GM21390 (cell line): ENCODE data around the gene LAG3.

Experiments used
- ATAC-seq: cut with Tn5 transposase; IDR thresholded peaks from one replicate; pipeline ENCODE4 v1.9.1; 2021; ENCODE audit not compliant: unreplicated experiment

Gene LAG3

DNA sequence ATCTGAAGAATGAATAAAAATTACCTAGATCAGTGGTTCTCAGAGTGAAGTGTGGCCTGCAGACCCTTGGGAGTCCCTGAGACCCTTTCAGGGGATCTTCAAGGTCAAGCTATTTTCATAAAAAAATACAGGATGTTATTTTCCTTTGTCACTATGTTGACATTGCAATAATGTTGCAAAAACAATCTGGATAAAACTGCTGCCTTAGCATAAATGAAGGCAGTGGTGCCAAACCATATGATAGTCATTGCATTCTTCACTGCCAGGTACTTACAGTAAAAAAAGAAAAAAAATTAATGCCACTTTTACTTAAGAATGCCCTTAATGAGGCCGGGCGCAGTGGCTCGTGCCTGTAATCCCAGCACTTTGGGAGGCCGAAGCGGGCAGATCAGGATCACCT lies 15.0 kb downstream of the LAG3 start:
- ATAC-seq, result no peak

DNA sequence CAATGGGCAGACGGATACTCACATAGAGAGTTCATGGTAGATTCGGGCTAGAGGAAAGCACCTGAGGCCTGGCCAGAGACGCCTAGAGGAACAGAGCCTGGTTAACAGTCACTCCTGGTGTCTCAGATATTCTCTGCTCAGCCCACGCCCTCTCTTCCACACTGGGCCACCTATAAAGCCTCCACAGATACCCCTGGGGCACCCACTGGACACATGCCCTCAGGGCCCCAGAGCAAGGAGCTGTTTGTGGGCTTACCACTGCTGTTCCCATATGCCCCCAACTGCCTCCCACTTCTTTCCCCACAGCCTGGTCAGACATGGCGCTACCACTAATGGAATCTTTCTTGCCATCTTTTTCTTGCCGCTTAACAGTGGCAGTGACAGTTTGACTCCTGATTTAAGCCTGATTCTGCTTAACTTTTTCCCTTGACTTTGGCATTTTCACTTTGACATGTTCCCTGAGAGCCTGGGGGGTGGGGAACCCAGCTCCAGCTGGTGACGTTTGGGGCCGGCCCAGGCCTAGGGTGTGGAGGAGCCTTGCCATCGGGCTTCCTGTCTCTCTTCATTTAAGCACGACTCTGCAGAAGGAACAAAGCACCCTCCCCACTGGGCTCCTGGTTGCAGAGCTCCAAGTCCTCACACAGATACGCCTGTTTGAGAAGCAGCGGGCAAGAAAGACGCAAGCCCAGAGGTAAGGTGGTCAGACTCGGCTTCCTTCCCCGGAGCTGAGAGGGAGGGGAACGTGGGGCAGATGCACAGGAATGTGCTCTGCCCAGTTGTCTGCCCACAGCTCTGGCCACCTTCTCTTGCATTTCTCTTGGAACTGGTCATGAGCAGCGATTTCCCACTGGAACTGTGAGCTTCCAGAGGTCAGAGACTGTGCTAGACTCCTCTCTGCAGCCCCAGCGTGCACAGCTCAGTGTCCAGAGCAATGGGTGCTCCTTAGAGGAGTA lies 16.9 kb downstream of the LAG3 start, which contains the start of gene CD4:
CD4 (plus strand) TSS at position 557 of the 953 bp plus-strand sequence. CDS start 10,611 bp downstream, outside the sequence.
- no peak for ATAC-seq

DNA sequence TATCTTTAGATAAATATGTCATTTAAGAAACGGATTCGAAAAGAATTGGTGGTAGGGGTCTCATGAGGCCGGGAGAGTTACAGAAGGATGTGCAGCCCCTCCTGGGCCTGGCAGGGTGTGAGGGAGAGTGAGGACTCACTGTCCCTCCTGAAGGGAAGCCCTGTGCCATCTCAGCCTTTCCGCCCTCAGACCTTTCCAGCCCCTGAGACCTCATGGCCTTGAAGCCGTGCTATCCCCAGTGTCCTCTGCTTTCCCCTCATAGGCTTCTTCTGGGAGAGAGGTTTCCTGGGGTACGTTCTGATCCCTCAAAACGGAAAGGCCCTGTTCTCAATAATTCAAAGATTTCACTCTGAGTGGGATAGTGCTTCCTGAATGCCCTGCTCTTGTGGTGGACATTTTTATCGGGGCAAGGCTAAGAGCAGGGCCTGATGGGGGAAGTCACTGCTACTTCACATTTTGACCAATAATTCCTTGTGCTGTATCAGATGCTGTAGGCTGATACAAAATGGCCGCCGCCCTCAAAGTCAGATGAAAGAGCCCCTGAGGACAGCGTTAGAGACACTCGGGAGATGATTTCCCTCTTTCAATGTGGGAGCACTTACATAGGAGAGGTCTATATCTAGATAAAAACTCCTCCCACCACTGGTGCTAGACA lies 18.3 kb downstream of the LAG3 start:
- ATAC-seq, result no peak

- ATAC-seq, result no peak
Observed at GRCh38 chr12:6791931-6792520, 19.7 kb downstream of the LAG3 start.

DNA sequence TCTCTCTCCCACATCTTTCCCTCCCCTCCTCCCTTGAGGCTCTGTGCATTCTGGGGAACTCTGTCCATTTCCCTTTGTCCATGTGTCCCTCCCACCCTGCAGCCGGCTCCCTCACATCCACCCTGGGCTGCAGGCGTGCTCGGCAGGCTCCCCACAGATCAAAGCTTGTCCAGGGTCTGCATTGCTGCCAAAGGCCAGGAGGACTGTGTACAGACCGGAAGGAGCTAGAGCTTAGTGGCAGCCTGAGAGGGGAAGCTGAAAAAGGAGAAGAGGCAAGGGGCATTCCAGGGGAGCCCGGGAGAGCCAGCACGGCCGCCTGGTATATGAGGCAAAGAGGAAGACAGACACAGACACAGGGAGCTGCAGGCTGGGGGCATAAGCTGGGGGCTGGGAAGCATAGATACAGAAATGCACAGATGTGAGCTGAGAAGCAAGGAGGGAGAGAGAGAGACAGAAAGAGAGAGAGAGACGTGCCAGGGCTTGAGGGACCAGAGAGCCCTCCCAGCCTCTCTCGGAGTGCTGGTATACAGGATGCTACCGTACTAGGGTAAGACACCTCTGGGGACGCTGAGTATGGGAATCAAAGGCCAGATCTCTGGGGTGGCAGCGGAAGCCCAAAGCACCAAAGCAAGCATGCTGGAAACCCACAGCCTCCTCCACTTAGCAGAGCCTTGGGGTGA lies 20.3 kb downstream of the LAG3 start:
- no peak for ATAC-seq

GRCh38 chr12:6795088-6795487 lies 22.8 kb downstream of the LAG3 start:
- no peak for ATAC-seq

GRCh38 chr12:6796576-6796975 lies 24.3 kb downstream of the LAG3 start:
- ATAC-seq, result no peak

DNA sequence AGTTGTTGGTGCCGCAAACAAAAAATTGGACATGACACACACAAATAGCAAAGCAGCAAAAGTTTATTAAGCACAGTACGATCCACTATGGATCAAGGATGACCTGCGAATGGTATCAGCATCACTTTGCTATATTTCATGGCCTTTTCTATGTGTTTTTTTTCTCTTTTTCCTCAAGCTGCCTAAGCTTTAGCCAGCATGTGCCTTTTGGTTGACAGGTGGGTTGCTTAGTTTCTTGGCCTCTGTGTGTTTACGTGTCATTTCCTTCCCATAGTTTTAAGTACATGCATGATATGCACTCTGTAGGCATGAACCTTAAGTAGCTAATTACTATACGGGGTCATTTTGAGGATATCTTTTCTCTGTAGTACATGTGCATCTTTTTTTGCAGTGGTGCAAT lies 26.8 kb downstream of the LAG3 start:
- no peak for ATAC-seq

DNA sequence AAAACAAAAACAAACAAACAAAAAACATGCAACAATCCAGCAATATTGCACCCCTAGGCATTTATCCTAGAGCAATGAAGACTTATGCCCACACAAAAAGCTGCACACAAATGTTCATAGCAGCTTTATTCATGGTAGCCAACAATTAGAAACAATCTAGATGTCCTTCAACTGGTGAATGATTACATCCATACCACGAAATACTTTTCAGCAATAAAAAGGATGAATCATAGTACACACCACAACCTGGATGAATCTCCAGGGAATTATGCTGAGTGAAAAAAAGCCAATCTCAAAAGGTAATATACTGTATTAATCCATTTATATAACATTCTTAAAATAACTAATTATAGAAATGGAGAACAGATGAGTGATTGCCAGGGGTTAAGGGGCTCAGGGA lies 34.9 kb downstream of the LAG3 start:
- ATAC-seq, result no peak

DNA sequence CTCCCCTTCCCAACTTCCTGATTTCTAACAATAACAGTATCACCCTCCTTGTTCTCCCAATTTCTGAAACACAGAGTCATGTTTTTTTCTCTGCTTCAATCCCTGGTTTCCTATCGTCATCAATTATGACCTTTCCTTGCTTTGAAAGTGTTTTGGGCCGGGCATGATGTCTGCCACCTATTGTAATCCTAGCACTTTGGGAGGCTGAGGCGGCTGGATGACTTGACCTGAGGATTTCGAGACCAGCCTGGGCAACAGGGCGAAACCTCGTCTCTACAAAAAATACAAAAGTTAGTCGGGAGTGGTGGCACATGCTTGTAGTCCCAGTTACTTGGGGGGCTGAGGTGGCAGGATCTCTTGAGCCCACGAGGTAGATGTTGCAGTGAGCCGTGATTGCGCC lies 36.7 kb downstream of the LAG3 start:
- ATAC-seq, result no peak

DNA sequence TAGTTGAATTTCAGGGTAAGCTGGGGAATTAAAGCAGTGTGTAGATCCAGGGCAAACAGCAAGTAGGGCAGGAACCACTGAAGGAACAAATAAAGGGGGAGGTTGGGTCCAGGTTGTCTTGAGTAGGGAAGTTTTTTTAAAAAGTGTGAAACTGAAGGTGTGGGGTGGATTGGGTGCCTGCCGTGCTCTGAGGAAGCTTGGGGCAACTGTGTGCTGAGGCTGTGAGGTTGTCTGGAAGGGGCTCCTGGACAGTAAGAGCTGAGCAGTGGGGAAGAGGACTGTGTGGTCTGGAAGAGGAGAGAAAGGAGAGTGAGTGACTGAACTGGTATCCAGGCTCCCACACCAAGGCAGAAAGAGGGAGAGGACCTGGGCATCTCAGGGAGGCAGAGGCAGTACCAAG lies 38.4 kb downstream of the LAG3 start:
- ATAC-seq, result no peak

- ATAC-seq, result no peak
Observed at GRCh38 chr12:6813363-6813762, 41.0 kb downstream of the LAG3 start.

DNA sequence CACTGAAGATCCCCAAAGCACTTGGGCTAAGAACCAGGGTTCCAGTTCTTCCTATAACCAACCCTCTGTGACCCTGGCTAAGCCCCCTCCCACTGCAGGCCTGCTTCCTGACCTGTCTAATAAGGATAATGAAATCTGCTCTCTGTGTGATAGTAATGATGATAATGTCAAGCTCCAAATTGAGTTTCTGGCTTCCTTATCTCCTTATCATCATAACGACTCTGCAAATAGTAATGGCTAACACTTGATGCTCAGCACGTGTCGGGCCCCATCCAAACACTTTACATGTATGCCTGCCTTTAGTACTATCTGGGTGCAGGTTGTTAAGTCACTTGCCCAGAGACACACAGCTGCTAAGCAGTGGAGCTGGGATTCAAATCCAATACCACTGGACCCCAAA lies 44.3 kb downstream of the LAG3 start:
- no peak for ATAC-seq

DNA sequence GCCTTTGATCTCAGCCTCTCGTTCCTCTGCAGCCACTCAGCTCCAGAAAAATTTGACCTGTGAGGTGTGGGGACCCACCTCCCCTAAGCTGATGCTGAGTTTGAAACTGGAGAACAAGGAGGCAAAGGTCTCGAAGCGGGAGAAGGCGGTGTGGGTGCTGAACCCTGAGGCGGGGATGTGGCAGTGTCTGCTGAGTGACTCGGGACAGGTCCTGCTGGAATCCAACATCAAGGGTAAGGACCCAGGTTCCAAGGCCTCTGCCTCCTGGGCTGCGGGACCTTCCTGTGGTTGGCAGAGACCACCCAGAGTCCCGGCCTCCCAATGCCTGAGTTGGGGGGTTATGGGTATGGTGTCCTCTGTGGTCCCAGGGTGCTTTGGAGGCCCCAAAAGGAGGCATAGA lies 44.8 kb downstream of the LAG3 start:
- ATAC-seq, result no peak

DNA sequence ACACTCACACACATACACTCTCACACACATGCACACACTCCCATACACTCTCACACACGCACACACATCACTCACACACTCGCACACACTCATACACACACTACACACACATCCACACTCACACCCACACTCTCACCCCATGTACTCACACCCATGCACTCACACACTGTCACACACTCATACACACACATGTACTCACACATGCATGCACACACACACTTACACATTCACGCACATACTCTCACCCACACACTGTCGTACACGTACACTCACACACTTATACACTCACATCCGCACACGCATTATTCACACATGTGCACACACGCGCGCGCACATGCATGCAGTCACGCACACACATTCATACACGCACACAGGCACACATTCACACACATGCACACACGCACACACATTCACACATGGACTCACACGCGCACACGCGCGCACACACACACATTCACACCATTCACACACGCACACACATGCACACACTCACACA lies 45.4 kb downstream of the LAG3 start:
- no peak for ATAC-seq

- ATAC-seq, result no peak
Observed at GRCh38 chr12:6818222-6818621, 45.9 kb downstream of the LAG3 start.

GRCh38 chr12:6818645-6819044 lies 46.3 kb downstream of the LAG3 start:
- no peak for ATAC-seq

GRCh38 chr12:6819106-6820030 lies 47.0 kb downstream of the LAG3 start:
- ATAC-seq, result no peak

DNA sequence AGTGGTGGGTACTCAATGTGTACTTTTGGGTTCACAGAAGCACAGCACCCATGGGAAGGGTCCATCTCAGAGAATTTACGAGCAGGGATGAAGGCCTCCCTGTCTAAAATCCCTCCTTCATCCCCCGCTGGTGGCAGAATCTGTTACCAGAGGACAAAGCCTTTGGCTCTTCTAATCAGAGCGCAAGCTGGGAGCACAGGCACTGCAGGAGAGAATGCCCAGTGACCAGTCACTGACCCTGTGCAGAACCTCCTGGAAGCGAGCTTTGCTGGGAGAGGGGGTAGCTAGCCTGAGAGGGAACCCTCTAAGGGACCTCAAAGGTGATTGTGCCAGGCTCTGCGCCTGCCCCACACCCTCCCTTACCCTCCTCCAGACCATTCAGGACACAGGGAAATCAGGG lies 47.8 kb downstream of the LAG3 start:
- no peak for ATAC-seq
